Measurements from ENCODE around the gene CALHM5.

The CALHM5 gene

DNA sequence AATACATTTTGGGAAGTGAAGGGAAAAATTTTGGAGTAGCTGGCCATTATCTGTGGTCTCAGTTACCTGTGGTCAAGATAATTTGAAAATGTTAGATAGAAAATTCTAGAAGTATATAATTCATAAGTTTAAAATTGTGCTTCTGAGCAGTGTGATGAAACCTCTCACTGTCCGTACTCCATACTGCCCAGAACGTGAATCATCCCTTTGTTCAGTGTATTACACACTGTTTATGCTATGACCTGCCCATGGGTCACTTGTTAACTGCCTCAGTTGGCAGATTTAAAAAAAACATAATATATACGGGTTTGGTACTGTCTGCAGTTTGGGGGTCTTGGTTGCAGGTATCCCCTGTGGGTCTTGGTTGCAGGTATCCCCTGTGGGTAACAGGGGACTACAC is 4.1 kb upstream of the CALHM5 start:
- Histone ChIP-seq H3K9ac (ENCODE audit: low read depth in 1 of 2, low read length in 2 of 2) (no peak overlapping the region), H3K36me3 (ENCODE audit: control insufficient read depth in 2 of 2, insufficient read depth in 2 of 2, low read length in 2 of 2) (no peaks in the 10 kb centered on the region), H3K4me1 (ENCODE audit: control insufficient read depth in 2 of 2, insufficient read depth in 2 of 2, low read length in 2 of 2) (no peaks in the 10 kb centered on the region), H3K27ac (ENCODE audit: low read depth in 2 of 2, low read length in 2 of 2) (no peak overlapping the region), H3K9me3 (ENCODE audit: control insufficient read depth in 2 of 2, low read length in 2 of 2) (no peaks in the 10 kb centered on the region), H3K4me3 (ENCODE audit: low read length in 2 of 2) (no peak overlapping the region), H3K27me3 (ENCODE audit: control insufficient read depth in 2 of 2, insufficient read depth in 2 of 2, low read length in 2 of 2) (no peaks in the 10 kb centered on the region)

DNA sequence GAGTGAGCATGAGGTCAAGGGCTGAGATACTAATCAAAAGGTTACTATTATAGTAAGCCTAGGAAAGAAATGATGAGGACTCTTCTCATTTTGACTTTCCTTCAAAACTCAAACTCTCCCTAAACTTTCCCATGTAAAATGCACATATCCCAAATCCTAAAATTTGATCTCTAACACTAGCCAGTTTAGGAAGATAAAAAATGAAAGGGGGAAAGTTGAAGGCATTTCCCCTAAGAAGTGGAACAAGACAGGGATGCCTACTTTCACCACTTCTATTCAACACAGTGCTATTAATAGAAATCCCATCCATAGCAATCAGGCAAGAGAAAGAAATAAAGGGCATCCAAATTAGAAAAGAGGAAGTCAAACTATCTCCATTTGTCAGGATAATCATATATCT is 2.9 kb upstream of the CALHM5 start:
- no peaks in the 10 kb centered on the region for H3K27me3 ChIP-seq (ENCODE audit: control insufficient read depth in 2 of 2, insufficient read depth in 2 of 2, low read length in 2 of 2)
- H3K27ac ChIP-seq (ENCODE audit: low read depth in 2 of 2, low read length in 2 of 2): no peak overlapping the region
- H3K9me3 ChIP-seq (ENCODE audit: control insufficient read depth in 2 of 2, low read length in 2 of 2): no peaks in the 10 kb centered on the region
- H3K4me3 ChIP-seq (ENCODE audit: low read length in 2 of 2): no peak overlapping the region
- no peaks in the 10 kb centered on the region for H3K4me1 ChIP-seq (ENCODE audit: control insufficient read depth in 2 of 2, insufficient read depth in 2 of 2, low read length in 2 of 2)
- H3K36me3 ChIP-seq (ENCODE audit: control insufficient read depth in 2 of 2, insufficient read depth in 2 of 2, low read length in 2 of 2): no peaks in the 10 kb centered on the region
- no peak overlapping the region for H3K9ac ChIP-seq (ENCODE audit: low read depth in 1 of 2, low read length in 2 of 2)

DNA sequence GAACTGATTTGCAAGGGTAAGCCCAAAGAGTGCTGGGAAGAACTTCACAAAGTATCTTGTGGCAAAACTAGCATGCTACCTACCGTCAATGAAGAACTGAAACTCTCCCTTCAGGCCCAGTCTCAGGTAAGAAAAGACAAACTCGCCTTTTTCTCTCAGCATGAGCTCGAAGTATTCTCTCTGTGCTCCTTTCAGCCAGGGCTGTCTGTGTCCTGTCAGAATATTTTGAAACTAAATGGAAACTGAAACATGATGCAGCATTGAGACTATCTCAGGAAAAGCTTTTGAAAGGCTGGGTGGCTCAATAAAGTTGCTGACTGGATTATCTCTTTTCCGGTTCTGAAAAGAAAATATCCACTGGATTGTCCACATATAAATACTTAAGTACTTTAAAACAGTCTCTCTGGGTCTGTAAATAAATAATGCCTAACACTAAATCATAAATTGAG is 696 bp downstream of the CALHM5 start:
- Histone ChIP-seq H3K4me1 (ENCODE audit: control insufficient read depth in 2 of 2, insufficient read depth in 2 of 2, low read length in 2 of 2) (no peaks in the 10 kb centered on the region), H3K27ac (ENCODE audit: low read depth in 2 of 2, low read length in 2 of 2) (peak overlapping the region; percentile 56 to 66), H3K27me3 (ENCODE audit: control insufficient read depth in 2 of 2, insufficient read depth in 2 of 2, low read length in 2 of 2) (peaks cover 0 to 2% of the 10 kb centered on the region in 2 donors), H3K4me3 (ENCODE audit: low read length in 2 of 2) (peak overlapping the region; percentile 17 to 60), H3K36me3 (ENCODE audit: control insufficient read depth in 2 of 2, insufficient read depth in 2 of 2, low read length in 2 of 2) (no peaks in the 10 kb centered on the region), H3K9ac (ENCODE audit: low read depth in 1 of 2, low read length in 2 of 2) (peak overlapping the region in 1 of 2 donors; percentile 11), H3K9me3 (ENCODE audit: control insufficient read depth in 2 of 2, low read length in 2 of 2) (no peaks in the 10 kb centered on the region)

DNA sequence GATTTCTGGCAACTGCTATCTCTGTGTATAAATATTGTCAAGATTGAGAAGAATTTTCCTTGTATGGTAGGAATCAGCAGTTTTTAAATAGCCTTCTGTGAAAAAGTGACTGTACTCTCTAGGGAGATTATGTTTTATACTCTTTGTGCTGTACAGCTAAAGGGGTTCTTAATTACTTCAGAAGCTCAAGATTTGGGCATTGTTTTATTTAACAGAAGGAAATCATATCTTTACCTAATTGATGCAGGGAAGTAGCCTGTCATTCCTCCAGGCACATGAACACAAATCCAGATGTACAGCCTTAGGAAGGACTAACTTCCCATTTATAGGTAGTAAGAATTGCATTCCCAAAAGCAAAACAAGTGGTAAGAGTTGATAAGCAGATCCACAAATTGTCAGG is 1.3 kb downstream of the CALHM5 start:
- Histone ChIP-seq H3K27ac (ENCODE audit: low read depth in 2 of 2, low read length in 2 of 2) (peak overlapping the region in 1 of 2 donors; percentile 66), H3K9ac (ENCODE audit: low read depth in 1 of 2, low read length in 2 of 2) (no peak overlapping the region)

DNA sequence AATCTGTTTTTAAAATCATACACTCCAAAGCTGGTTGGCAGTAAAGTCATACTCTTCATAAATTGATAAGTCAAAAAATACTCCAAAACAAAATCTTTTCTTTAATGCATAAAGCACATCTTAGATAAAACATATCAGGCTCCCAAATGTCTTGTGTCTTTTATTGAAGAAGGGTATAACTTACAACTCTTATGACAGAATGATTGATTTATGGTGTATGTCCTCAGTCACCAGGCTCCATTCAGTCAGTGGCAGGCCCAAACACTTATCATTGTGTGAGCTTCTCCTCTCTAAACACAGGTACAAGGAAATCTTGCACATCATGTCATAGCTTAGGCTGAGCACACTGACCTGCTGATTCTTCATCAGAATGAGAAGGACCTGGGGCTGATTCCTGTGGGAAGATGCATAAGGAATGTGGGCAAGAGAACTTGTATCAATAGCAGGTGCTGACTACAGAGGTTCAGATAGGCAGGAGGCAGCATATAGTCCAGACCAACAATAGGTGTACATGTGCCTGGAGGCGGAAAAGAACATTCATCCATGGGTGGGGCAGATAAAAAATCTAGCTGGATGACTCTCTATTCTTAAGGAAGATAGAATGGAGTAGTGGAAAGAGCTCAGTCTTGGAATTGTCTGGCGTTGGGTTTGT is 1.9 kb downstream of the CALHM5 start:
- Histone ChIP-seq H3K27me3 (ENCODE audit: control insufficient read depth in 2 of 2, insufficient read depth in 2 of 2, low read length in 2 of 2) (peaks cover 0 to 2% of the 10 kb centered on the region in 2 donors), H3K9ac (ENCODE audit: low read depth in 1 of 2, low read length in 2 of 2) (no peak overlapping the region), H3K4me3 (ENCODE audit: low read length in 2 of 2) (peak overlapping the region; percentile 9 to 60), H3K4me1 (ENCODE audit: control insufficient read depth in 2 of 2, insufficient read depth in 2 of 2, low read length in 2 of 2) (no peaks in the 10 kb centered on the region), H3K36me3 (ENCODE audit: control insufficient read depth in 2 of 2, insufficient read depth in 2 of 2, low read length in 2 of 2) (no peaks in the 10 kb centered on the region), H3K27ac (ENCODE audit: low read depth in 2 of 2, low read length in 2 of 2) (no peak overlapping the region), H3K9me3 (ENCODE audit: control insufficient read depth in 2 of 2, low read length in 2 of 2) (no peaks in the 10 kb centered on the region)

More for the DNA sequence above, 1.3 kb downstream of the CALHM5 start:
- Histone ChIP-seq H3K4me3 (ENCODE audit: low read length in 2 of 2) (peak overlapping the region; percentile 17 to 60), H3K36me3 (ENCODE audit: control insufficient read depth in 2 of 2, insufficient read depth in 2 of 2, low read length in 2 of 2) (no peaks in the 10 kb centered on the region), H3K27me3 (ENCODE audit: control insufficient read depth in 2 of 2, insufficient read depth in 2 of 2, low read length in 2 of 2) (peaks cover 0 to 2% of the 10 kb centered on the region in 2 donors), H3K9me3 (ENCODE audit: control insufficient read depth in 2 of 2, low read length in 2 of 2) (no peaks in the 10 kb centered on the region), H3K4me1 (ENCODE audit: control insufficient read depth in 2 of 2, insufficient read depth in 2 of 2, low read length in 2 of 2) (no peaks in the 10 kb centered on the region)

DNA sequence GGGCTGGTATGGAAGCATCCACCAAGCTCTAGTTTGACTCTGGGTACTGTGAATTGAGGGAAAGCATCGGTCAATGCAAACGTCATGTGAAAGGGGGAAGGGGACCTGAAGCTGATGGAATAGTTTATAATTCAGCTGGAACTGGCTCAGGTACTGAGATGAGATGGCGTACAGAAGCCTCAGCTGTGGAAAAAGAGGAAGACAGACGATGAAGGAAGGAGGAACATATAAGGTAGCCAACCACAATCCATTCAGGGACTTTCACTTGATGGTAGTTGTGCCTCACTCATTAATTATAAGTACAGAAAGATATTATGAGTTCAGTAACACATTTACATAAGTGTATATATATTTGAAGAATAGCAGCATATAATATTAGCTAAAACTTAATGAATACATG is 2.7 kb downstream of the CALHM5 start:
- H3K9ac ChIP-seq (ENCODE audit: low read depth in 1 of 2, low read length in 2 of 2): no peak overlapping the region
- no peaks in the 10 kb centered on the region for H3K9me3 ChIP-seq (ENCODE audit: control insufficient read depth in 2 of 2, low read length in 2 of 2)
- no peaks in the 10 kb centered on the region for H3K36me3 ChIP-seq (ENCODE audit: control insufficient read depth in 2 of 2, insufficient read depth in 2 of 2, low read length in 2 of 2)
- no peak overlapping the region for H3K27ac ChIP-seq (ENCODE audit: low read depth in 2 of 2, low read length in 2 of 2)
- no peaks in the 10 kb centered on the region for H3K4me1 ChIP-seq (ENCODE audit: control insufficient read depth in 2 of 2, insufficient read depth in 2 of 2, low read length in 2 of 2)
- no peak overlapping the region for H3K4me3 ChIP-seq (ENCODE audit: low read length in 2 of 2)
- peaks cover 0 to 2% of the 10 kb centered on the region in 2 donors for H3K27me3 ChIP-seq (ENCODE audit: control insufficient read depth in 2 of 2, insufficient read depth in 2 of 2, low read length in 2 of 2)

DNA sequence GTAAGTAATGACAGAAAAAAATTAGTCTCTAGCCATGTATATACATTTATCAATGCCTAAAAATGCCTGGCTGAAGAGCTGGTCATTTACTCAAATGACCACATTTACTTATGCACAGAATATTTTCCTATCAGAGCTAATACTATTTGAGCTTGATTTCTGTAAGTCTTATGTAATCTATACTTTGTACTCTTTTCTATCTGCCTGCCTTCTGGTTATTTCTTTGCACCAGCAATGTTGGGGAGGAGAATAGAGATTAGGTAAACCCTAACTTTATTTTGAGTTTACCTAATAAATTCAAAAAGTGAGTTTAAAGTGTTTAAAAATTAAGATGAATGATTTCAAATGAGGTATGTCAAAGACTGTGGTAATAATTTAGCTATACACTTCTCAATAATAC is 3.7 kb downstream of the CALHM5 start:
- Histone ChIP-seq H3K9me3 (ENCODE audit: control insufficient read depth in 2 of 2, low read length in 2 of 2) (no peaks in the 10 kb centered on the region), H3K27me3 (ENCODE audit: control insufficient read depth in 2 of 2, insufficient read depth in 2 of 2, low read length in 2 of 2) (peaks cover 0 to 2% of the 10 kb centered on the region in 2 donors), H3K9ac (ENCODE audit: low read depth in 1 of 2, low read length in 2 of 2) (no peak overlapping the region), H3K4me1 (ENCODE audit: control insufficient read depth in 2 of 2, insufficient read depth in 2 of 2, low read length in 2 of 2) (no peaks in the 10 kb centered on the region), H3K4me3 (ENCODE audit: low read length in 2 of 2) (no peak overlapping the region), H3K27ac (ENCODE audit: low read depth in 2 of 2, low read length in 2 of 2) (no peak overlapping the region), H3K36me3 (ENCODE audit: control insufficient read depth in 2 of 2, insufficient read depth in 2 of 2, low read length in 2 of 2) (no peaks in the 10 kb centered on the region)

DNA sequence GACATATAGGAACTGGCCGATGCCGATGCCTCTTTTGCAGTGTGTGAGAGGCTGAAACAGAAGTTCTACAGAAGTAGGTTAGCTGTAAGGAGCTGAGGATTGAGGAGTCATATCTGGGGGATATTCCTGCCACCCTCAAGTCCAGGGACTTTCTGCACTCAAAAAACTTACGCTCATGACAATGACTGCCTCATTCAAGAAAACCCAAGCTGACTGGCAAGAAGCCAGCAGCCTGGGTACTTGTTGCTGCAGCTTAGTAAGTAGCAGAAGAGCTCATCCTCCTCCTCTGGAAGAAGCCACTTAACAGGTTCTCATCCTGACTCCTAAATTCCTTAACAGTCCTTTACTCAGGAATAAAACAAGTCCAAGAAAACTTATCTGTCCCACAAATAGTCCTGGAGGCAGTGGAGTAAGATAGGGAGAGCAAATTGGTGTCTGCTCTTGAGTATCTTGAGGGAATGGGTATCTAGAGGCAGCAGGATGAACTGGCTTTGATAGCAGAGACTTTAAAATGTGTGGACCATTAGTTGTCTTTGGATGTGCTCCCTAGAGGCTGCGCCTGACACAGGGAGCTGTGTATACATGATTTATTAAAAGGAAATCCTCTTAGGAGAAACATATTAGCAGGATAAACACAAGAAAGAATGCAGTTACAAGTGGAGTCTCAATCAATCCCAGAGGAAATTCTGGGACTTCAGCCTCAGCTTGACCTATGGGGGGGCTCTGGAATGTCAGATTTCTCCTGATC is 7.4 kb downstream of the CALHM5 start:
- no peaks in the 10 kb centered on the region for H3K4me1 ChIP-seq (ENCODE audit: control insufficient read depth in 2 of 2, insufficient read depth in 2 of 2, low read length in 2 of 2)
- H3K9me3 ChIP-seq (ENCODE audit: control insufficient read depth in 2 of 2, low read length in 2 of 2): no peaks in the 10 kb centered on the region
- no peaks in the 10 kb centered on the region for H3K36me3 ChIP-seq (ENCODE audit: control insufficient read depth in 2 of 2, insufficient read depth in 2 of 2, low read length in 2 of 2)
- no peak overlapping the region for H3K27ac ChIP-seq (ENCODE audit: low read depth in 2 of 2, low read length in 2 of 2)
- no peak overlapping the region for H3K9ac ChIP-seq (ENCODE audit: low read depth in 1 of 2, low read length in 2 of 2)
- no peak overlapping the region for H3K4me3 ChIP-seq (ENCODE audit: low read length in 2 of 2)
- H3K27me3 ChIP-seq (ENCODE audit: control insufficient read depth in 2 of 2, insufficient read depth in 2 of 2, low read length in 2 of 2): peaks cover 0 to 2% of the 10 kb centered on the region in 2 donors

DNA sequence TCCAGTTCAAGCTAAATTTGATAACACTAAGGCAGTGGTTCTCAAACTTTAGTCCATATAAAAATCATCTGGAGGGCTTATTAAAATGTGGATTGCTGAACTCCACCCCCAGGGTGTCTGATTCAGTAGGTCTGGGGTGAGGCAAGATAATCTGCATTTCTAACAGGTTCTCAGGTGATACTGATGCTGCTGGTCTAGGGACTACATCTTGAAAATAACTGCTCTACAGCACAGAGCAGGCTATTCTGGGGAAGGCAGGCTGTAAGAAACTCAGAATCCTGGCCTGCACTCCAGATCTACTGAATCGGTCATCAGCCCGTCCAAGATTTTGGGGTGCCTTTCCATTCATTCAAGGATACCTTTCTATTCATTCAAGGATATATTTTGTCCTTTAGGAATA is 11.5 kb downstream of the CALHM5 start:
- H3K9ac ChIP-seq (ENCODE audit: low read depth in 1 of 2, low read length in 2 of 2): no peak overlapping the region
- peaks cover 0 to 3% of the 10 kb centered on the region in 2 donors for H3K27me3 ChIP-seq (ENCODE audit: control insufficient read depth in 2 of 2, insufficient read depth in 2 of 2, low read length in 2 of 2)
- no peak overlapping the region for H3K27ac ChIP-seq (ENCODE audit: low read depth in 2 of 2, low read length in 2 of 2)
- H3K9me3 ChIP-seq (ENCODE audit: control insufficient read depth in 2 of 2, low read length in 2 of 2): no peaks in the 10 kb centered on the region
- H3K36me3 ChIP-seq (ENCODE audit: control insufficient read depth in 2 of 2, insufficient read depth in 2 of 2, low read length in 2 of 2): no peaks in the 10 kb centered on the region
- H3K4me1 ChIP-seq (ENCODE audit: control insufficient read depth in 2 of 2, insufficient read depth in 2 of 2, low read length in 2 of 2): no peaks in the 10 kb centered on the region
- no peak overlapping the region for H3K4me3 ChIP-seq (ENCODE audit: low read length in 2 of 2)

DNA sequence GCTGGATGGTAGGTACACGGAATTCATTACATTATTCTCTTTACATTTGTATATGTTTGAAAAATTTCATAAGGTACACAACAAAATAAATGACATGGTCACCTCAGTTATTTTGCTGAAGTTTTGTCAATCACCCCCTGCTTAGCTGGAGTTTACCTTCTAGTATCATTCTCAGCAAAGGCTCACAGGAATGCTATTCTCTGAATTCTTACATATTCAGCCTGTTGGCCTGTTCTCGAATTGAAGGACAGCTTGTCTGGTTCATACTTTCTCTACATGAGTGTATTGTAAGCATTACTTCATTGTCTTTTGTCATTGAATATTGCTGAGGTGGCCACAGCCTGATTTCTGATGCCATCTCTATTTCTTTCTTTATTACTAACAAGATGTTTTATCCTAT is 12.8 kb downstream of the CALHM5 start:
- H3K9me3 ChIP-seq (ENCODE audit: control insufficient read depth in 2 of 2, low read length in 2 of 2): no peaks in the 10 kb centered on the region
- H3K27ac ChIP-seq (ENCODE audit: low read depth in 2 of 2, low read length in 2 of 2): no peak overlapping the region
- no peak overlapping the region for H3K9ac ChIP-seq (ENCODE audit: low read depth in 1 of 2, low read length in 2 of 2)
- H3K27me3 ChIP-seq (ENCODE audit: control insufficient read depth in 2 of 2, insufficient read depth in 2 of 2, low read length in 2 of 2): peaks cover 0 to 3% of the 10 kb centered on the region in 2 donors
- H3K4me3 ChIP-seq (ENCODE audit: low read length in 2 of 2): no peak overlapping the region
- H3K4me1 ChIP-seq (ENCODE audit: control insufficient read depth in 2 of 2, insufficient read depth in 2 of 2, low read length in 2 of 2): no peaks in the 10 kb centered on the region
- no peaks in the 10 kb centered on the region for H3K36me3 ChIP-seq (ENCODE audit: control insufficient read depth in 2 of 2, insufficient read depth in 2 of 2, low read length in 2 of 2)
